Measurements from ENCODE around the gene MORF4L2.

GRCh38 chrX:103734125-103734760, 47.7 kb upstream of the MORF4L2 start:
- TF ChIP-seq ZNF280A (IDR thresholded peaks at IDR 0.05; ENCODE audit: low read depth, partially characterized antibody) (no peak), POLR2A (conservative IDR thresholded peaks at IDR 0.05) (no peak), GATA2 (CRISPR knock-in tag; IDR thresholded peaks at IDR 0.05) (no peak), KDM1A (IDR thresholded peaks at IDR 0.05) (no peak)

All from K562 (cell line).